GM12875 (cell line): ENCODE data around the gene LARP7.

Experiments used
- H3K4me3 ChIP-seq: one replicate; pipeline ENCODE4 v1.5.1; 2011; ENCODE audit warnings: low read depth, low read length, control low read depth
- TF ChIP-seq, protein P1 (sequence below): IDR thresholded peaks from 2 replicates; pipeline ENCODE4 v1.5.1; 2011; ENCODE audit warnings: low read depth, mild to moderate bottlenecking, control low read depth, inconsistent platforms, low read length, moderate library complexity, borderline replicate concordance; ENCODE audit not compliant: insufficient read depth

LARP7 gene

DNA sequence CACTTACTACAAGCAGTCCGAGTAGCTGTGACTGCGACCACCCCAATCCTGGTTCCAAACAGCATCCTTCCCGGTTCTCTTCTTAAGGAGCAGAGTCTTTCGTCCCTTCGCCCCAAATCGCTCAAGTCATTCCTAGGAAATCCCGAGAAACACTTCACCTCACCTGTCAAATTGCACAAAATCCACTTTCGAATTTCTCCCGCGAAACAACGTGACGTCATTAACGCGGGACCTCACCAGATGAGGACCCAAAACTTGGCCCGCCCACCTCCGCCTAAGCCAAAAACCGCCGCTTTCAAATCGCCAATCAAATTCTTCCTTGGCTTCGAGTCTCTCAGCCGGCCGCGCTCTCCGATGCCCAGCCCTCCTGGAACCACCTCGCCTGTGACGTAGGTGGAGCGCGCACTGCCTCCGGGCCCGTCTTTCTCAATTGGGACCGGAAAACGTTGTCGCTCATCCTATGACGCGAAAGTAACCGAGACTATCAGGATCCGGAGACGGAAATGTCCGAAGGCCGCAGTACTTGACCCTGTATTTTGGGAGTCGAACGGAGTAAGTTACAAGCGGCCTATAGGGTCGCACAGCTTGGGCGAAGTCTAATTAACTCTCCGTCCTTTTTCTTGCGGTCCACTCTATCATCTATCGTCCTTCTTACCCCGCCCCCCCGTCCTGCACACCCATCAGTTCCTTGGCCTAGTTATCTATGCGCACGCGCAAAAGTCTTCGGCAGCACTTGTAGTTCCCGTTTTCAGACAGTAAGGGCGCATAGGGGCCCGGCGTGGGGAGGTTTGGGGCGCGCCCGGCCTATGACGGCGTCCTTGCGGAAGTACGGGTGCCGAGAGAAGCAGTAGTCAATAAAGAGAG, at the start of gene LARP7, which contains the start of gene ZGRF1:
LARP7 (plus strand) TSS at position 456 of the 864 bp plus-strand sequence. CDS start 7,527 bp downstream, outside the sequence.
ZGRF1 (minus strand) TSS at position 222 of the 864 bp plus-strand sequence. CDS start 3,733 bp downstream, outside the sequence.
- TF ChIP-seq, protein P1, sequence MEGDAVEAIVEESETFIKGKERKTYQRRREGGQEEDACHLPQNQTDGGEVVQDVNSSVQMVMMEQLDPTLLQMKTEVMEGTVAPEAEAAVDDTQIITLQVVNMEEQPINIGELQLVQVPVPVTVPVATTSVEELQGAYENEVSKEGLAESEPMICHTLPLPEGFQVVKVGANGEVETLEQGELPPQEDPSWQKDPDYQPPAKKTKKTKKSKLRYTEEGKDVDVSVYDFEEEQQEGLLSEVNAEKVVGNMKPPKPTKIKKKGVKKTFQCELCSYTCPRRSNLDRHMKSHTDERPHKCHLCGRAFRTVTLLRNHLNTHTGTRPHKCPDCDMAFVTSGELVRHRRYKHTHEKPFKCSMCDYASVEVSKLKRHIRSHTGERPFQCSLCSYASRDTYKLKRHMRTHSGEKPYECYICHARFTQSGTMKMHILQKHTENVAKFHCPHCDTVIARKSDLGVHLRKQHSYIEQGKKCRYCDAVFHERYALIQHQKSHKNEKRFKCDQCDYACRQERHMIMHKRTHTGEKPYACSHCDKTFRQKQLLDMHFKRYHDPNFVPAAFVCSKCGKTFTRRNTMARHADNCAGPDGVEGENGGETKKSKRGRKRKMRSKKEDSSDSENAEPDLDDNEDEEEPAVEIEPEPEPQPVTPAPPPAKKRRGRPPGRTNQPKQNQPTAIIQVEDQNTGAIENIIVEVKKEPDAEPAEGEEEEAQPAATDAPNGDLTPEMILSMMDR = peak; percentile 70
- H3K4me3 ChIP-seq = peak within 1 kb of the TSS; percentile 94

DNA sequence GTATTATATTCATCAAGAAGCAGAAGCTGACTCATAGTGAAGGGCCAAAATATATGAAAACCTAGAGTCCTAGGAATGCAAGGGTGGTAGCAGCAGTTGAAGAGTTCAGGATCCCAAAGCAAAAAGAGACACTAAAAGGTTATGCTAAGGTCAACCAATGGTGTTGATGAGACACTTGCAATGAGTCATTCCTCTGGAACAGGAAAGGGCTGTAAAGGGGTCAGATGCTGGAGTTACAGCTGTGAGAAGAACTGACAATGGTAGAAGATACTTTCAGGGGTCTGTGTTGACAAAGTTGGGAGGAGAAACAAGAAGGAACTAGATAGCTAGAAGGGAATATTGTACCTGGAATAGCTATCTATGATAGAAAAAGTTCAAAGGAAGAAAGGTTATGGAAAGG, 47.7 kb upstream of the LARP7 start:
- no peak overlapping the region for H3K4me3 ChIP-seq
- TF ChIP-seq, protein P1 = no peak

DNA sequence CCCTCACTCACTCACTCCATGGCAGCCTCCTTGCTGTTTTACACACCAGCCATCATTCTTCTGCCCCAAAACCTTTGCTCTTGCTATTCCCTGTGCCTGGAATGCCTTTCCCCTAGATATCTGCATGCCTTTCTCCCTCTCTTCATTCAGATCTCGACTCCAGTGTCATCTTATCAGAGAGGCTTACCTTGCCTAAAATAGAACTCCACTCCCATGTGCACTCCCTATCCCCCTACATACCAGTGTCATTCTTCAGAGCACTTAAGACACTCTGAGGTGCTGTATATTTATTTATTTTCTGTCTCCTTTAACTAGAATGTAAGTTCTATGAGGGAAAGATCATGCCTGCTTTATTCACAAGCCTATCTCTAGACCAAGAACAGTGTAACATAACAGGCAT, 45.4 kb upstream of the LARP7 start:
- H3K4me3 ChIP-seq = no peak overlapping the region
- TF ChIP-seq, protein P1 = no peak

DNA sequence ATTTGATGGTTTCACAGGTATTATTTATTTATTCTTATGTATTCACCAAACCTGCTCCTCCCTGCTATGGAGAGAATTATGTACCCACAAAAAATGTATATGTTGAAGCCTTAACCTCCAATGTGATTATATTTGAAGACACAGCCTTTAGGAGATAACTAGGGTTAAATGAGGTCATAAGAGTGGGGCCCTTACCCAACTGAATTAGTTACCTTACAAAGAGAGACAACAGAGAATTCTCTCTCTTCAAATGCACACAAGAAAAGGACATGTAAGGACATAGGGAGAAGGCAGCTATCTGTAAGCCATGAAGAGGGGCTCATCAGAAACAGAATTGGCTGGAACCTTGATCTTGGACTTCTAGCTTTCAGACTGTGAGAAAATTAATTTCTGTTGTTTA, 44.2 kb upstream of the LARP7 start:
- no peak overlapping the region for H3K4me3 ChIP-seq
- TF ChIP-seq, protein P1 = no peak

DNA sequence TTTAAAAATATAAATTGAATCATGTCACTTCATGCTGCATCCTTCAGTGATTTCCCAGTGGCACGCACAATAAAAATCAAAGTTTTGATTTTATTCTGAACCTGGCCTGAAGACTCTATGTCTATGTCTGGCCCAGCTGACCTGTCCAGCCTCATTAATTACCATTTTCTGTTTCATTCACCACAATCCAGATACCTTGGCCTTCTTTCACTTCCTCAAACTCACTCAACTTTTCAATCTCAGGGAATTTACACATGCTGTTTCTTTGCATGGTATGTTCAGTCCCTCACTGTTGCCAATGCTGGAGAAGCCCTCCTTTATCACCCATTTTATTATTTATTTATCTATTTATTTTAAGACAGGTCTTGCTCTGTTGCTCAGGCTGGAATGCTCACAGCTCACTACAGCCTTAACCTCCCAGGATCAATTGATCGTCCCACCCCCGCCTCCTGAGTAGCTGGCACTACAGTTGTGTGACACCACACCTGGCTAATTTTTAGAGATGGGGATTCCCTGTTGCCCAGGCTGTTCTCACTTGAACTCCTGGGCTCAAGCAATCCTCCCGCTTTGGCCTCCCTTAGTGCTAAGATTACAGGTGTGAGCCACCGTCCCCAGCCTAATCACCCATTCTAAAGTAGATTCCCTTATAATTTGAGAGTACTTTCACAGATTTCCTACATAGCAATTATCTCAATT, 43.4 kb upstream of the LARP7 start:
- TF ChIP-seq, protein P1 = no peak
- no peak overlapping the region for H3K4me3 ChIP-seq

DNA sequence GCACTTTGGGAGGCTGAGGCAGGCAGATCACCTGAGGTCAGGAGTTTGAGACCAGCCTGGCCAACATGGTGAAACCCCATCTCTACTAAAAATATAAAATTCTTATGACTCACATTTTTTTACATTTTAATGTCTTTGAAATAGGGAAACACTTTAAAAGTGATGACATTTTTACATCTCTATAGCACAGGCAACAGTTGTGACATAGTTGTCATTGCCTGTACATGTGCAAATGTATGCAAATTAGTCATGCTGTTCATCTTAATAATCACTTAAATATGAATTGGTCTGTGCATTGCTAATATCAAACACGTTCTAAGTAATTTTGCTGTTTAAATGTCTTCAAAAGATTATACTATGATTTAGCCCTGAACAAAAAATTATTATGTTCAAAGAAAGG, 42.0 kb upstream of the LARP7 start:
- H3K4me3 ChIP-seq = no peak overlapping the region
- TF ChIP-seq, protein P1 = no peak
